H1 (cell line): Measurements from ENCODE around the gene MCL1. TPM values are rescaled to one million over a fixed set of nuclear protein-coding genes. Genes with fewer than 3 reads are reported as not detected.

Experiments used
- CTCF ChIA-PET: fragments of 300-600 bp; sonication (Branson Sonifier 250); formaldehyde crosslinking; loops from one replicate; lab custom pipeline; 2021; ENCODE audit not compliant: partially characterized antibody; lab: Charles Lee
- POLR2A ChIA-PET: fragments of 300-600 bp; sonication (Branson Sonifier 250); formaldehyde crosslinking; loops from one replicate; lab custom pipeline; 2021; ENCODE audit warnings: inconsistent platforms; ENCODE audit not compliant: partially characterized antibody; lab: Charles Lee
- DNase-seq, 2 experiments: peaks; one replicate each; pipeline versions ENCODE4 v3.0.0 to v3.0.0-alpha.2; 2010 to 2022; ENCODE audit warnings: low spot score in 2 of 2, low read depth in 1 of 2, mixed read lengths in 1 of 2
- FAIRE-seq: peaks from 2 replicates; lab custom pipeline; 2011; peaks lifted over from hg19 to GRCh38; lab: Jason Lieb, UNC
- H2AFZ ChIP-seq: 2 replicates; pipeline ENCODE4 v1.8.1; 2012; ENCODE audit warnings: low read length, inconsistent platforms
- H2AK5ac ChIP-seq: 2 replicates; pipeline ENCODE4 v1.6.1; 2013; ENCODE audit warnings: low read depth, low read length
- H2BK120ac ChIP-seq: replicated peaks from 2 replicates; pipeline ENCODE3; 2013; ENCODE audit warnings: low read depth, low read length, inconsistent platforms
- H2BK12ac ChIP-seq: 2 replicates; pipeline ENCODE4 v1.6.1; 2013; ENCODE audit warnings: low read depth, low read length
- H2BK15ac ChIP-seq: 2 replicates; pipeline ENCODE4 v1.6.1; 2013; ENCODE audit warnings: low read length
- H2BK20ac ChIP-seq: 2 replicates; pipeline ENCODE4 v1.6.1; 2013; ENCODE audit warnings: low read length
- H2BK5ac ChIP-seq: 2 replicates; pipeline ENCODE4 v1.6.1; 2013; ENCODE audit warnings: low read depth, low read length
- H3K14ac ChIP-seq: 2 replicates; pipeline ENCODE4 v1.6.1; 2013; ENCODE audit warnings: inconsistent platforms; ENCODE audit not compliant: insufficient read length
- H3K18ac ChIP-seq: 2 replicates; pipeline ENCODE4 v1.6.1; 2013; ENCODE audit warnings: low read length; ENCODE audit errors: extremely low read depth
- H3K23ac ChIP-seq: 2 replicates; pipeline ENCODE4 v1.6.1; 2013; ENCODE audit warnings: inconsistent platforms; ENCODE audit not compliant: insufficient read length
- H3K23me2 ChIP-seq: 2 replicates; pipeline ENCODE4 v1.6.1; 2013; ENCODE audit warnings: low read depth, low read length
- H3K27ac ChIP-seq: 2 replicates; pipeline ENCODE4 v1.6.1; 2011; ENCODE audit warnings: low read depth, low read length, inconsistent platforms
- H3K27me3 ChIP-seq, 4 experiments: replicated peaks in 1 of 4; 1 replicate in 1 of 4; 2 replicates in 3 of 4; pipeline versions ENCODE4 v1.6.1 to v1.8.1; 2011 to 2013; ENCODE audit warnings: low read length in 3 of 4, mild to moderate bottlenecking in 3 of 4, inconsistent platforms in 2 of 4, mixed read lengths in 2 of 4, moderate library complexity in 1 of 4; ENCODE audit not compliant: control insufficient read depth in 3 of 4, insufficient read depth in 3 of 4; ENCODE audit errors: extremely low read depth in 1 of 4
- H3K36me3 ChIP-seq, 4 experiments: 2 replicates each; pipeline versions ENCODE4 v1.6.1 to v1.8.1; 2011 to 2013; ENCODE audit warnings: mild to moderate bottlenecking in 4 of 4, low read length in 3 of 4, moderate library complexity in 2 of 4, control low read depth in 1 of 4, inconsistent platforms in 1 of 4; ENCODE audit not compliant: insufficient read depth in 4 of 4, control insufficient read depth in 2 of 4
- H3K4ac ChIP-seq: replicated peaks from 2 replicates; pipeline ENCODE3; 2013; ENCODE audit warnings: low read length, low read depth, mixed read lengths, inconsistent platforms; ENCODE audit not compliant: insufficient read length
- H3K4me1 ChIP-seq, 4 experiments: replicated peaks in 1 of 4; 1 replicate in 1 of 4; 2 replicates in 3 of 4; pipeline versions ENCODE4 v1.6.1 to v1.8.1; 2011 to 2013; ENCODE audit warnings: low read length in 3 of 4, inconsistent platforms in 2 of 4, mixed read lengths in 1 of 4; ENCODE audit not compliant: insufficient read depth in 4 of 4, control insufficient read depth in 3 of 4
- H3K4me2 ChIP-seq, 2 experiments: 2 replicates each; pipeline versions ENCODE4 v1.6.1 to v1.8.1; 2011 to 2013; ENCODE audit warnings: low read depth in 2 of 2, low read length in 2 of 2, control low read depth in 1 of 2, inconsistent platforms in 1 of 2, mild to moderate bottlenecking in 1 of 2; ENCODE audit not compliant: insufficient read depth in 1 of 2
- H3K4me3 ChIP-seq, 4 experiments: fragments of 200-600, 300-600 bp in 1 of 4; sonication (generic), shearing (Covaris generic), sonication (Bioruptor Twin) in 1 of 4; 2 replicates each; pipeline versions ENCODE4 v1.5.1 to v1.8.1; 2011 to 2016; ENCODE audit warnings: low read length in 4 of 4, low read depth in 3 of 4, control low read depth in 2 of 4, inconsistent platforms in 2 of 4, mild to moderate bottlenecking in 2 of 4, mixed read lengths in 1 of 4, moderate library complexity in 1 of 4; ENCODE audit not compliant: insufficient read depth in 2 of 4; ENCODE audit errors: extremely low read depth in 1 of 4
- H3K56ac ChIP-seq: replicated peaks from 2 replicates; pipeline ENCODE3; 2013; ENCODE audit warnings: low read depth, mild to moderate bottlenecking, mixed read lengths, low read length, inconsistent platforms; ENCODE audit not compliant: insufficient read length
- H3K79me1 ChIP-seq: 2 replicates; pipeline ENCODE4 v1.6.1; 2013; ENCODE audit warnings: low read depth, low read length, control low read depth
- H3K79me2 ChIP-seq, 2 experiments: 2 replicates each; pipeline versions ENCODE4 v1.6.1 to v1.8.1; 2012 to 2013; ENCODE audit warnings: low read length in 2 of 2, mild to moderate bottlenecking in 2 of 2, inconsistent platforms in 1 of 2; ENCODE audit not compliant: insufficient read depth in 2 of 2, control insufficient read depth in 1 of 2
- H3K9ac ChIP-seq, 4 experiments: replicated peaks in 1 of 4; 1 replicate in 1 of 4; 2 replicates in 3 of 4; pipeline versions ENCODE4 v1.6.1 to v1.8.1; 2011 to 2013; ENCODE audit warnings: low read depth in 3 of 4, low read length in 3 of 4, control low read depth in 2 of 4, mild to moderate bottlenecking in 2 of 4, moderate library complexity in 2 of 4, inconsistent platforms in 1 of 4; ENCODE audit errors: extremely low read depth in 1 of 4
- H3K9me3 ChIP-seq, 2 experiments: 2 replicates each; pipeline versions ENCODE4 v1.6.1 to v1.8.1; 2012 to 2013; ENCODE audit warnings: mild to moderate bottlenecking in 2 of 2, moderate library complexity in 2 of 2, control low read depth in 1 of 2, inconsistent platforms in 1 of 2, low read depth in 1 of 2, low read length in 1 of 2, mixed read lengths in 1 of 2; ENCODE audit not compliant: insufficient read depth in 2 of 2
- H4K20me1 ChIP-seq, 2 experiments: replicated peaks in 1 of 2; 2 replicates each; pipeline versions ENCODE3 to v1.8.1; 2011 to 2013; ENCODE audit warnings: inconsistent platforms in 2 of 2, low read length in 2 of 2, mild to moderate bottlenecking in 1 of 2; ENCODE audit not compliant: insufficient read depth in 2 of 2, control insufficient read depth in 1 of 2
- H4K5ac ChIP-seq: 2 replicates; pipeline ENCODE4 v1.6.1; 2013; ENCODE audit warnings: low read length, low read depth, mixed read lengths, inconsistent platforms; ENCODE audit not compliant: insufficient read length
- H4K8ac ChIP-seq: 2 replicates; pipeline ENCODE4 v1.8.0; 2013; ENCODE audit warnings: mild to moderate bottlenecking, moderate library complexity, low read length, inconsistent platforms; ENCODE audit not compliant: insufficient read depth; ENCODE audit errors: extremely low read depth
- H4K91ac ChIP-seq: replicated peaks from 2 replicates; pipeline ENCODE3; 2013; ENCODE audit warnings: low read length, mixed read lengths, inconsistent platforms; ENCODE audit not compliant: insufficient read length
- BRCA1 ChIP-seq: IDR thresholded peaks from 2 replicates; pipeline ENCODE4 v1.6.1; 2012; ENCODE audit warnings: low read depth, low read length, improper control_type of control experiment
- CBX5 ChIP-seq: fragments of 300-800, 300-1000 bp; sonication (generic); IDR thresholded peaks from 2 replicates; pipeline ENCODE4 v1.7.1; 2016; ENCODE audit warnings: antibody characterized with exemption, low read length, low read depth
- CHD2 ChIP-seq: IDR thresholded peaks from 2 replicates; pipeline ENCODE4 v1.6.1; 2012; ENCODE audit warnings: low read length, improper control_type of control experiment
- FOSL1 ChIP-seq: IDR thresholded peaks from 2 replicates; pipeline ENCODE4 v1.6.1; 2011; ENCODE audit warnings: mild to moderate bottlenecking, low read depth, low read length, moderate library complexity; ENCODE audit not compliant: insufficient read depth
- GABPA ChIP-seq: IDR thresholded peaks from 2 replicates; pipeline ENCODE4 v1.6.1; 2011; ENCODE audit warnings: mild to moderate bottlenecking, low read length, moderate library complexity, borderline replicate concordance; ENCODE audit not compliant: insufficient read depth
- GTF2F1 ChIP-seq: IDR thresholded peaks from 2 replicates; pipeline ENCODE4 v1.6.1; 2012; ENCODE audit warnings: low read depth, low read length, improper control_type of control experiment, borderline replicate concordance
- JUN ChIP-seq: IDR thresholded peaks from 2 replicates; pipeline ENCODE4 v1.6.1; 2011; ENCODE audit warnings: low read depth, mild to moderate bottlenecking, improper control_type of control experiment, low read length
- KDM1A ChIP-seq: fragments of 200-600, 300-600 bp; sonication (generic); IDR thresholded peaks from 2 replicates; pipeline ENCODE4 v1.7.1; 2016; ENCODE audit warnings: mild to moderate bottlenecking, low read length, borderline replicate concordance
- KDM4A ChIP-seq: IDR thresholded peaks from one replicate; pipeline ENCODE4 v1.7.1; 2012; ENCODE audit warnings: low read depth, mild to moderate bottlenecking, moderate library complexity, low read length, inconsistent platforms; ENCODE audit not compliant: severe bottlenecking
- RXRA ChIP-seq: IDR thresholded peaks from 2 replicates; pipeline ENCODE4 v1.6.1; 2011; ENCODE audit warnings: low read depth, mild to moderate bottlenecking, low read length, moderate library complexity; ENCODE audit not compliant: insufficient read depth
- SAP30 ChIP-seq: fragments of 300-600 bp; sonication (generic); IDR thresholded peaks from 2 replicates; pipeline ENCODE4 v1.7.1; 2012; ENCODE audit warnings: low read length, moderate library complexity, mild to moderate bottlenecking, inconsistent platforms; ENCODE audit not compliant: insufficient read depth, insufficient replicate concordance
- SIN3A ChIP-seq, 2 experiments: IDR thresholded peaks in 1 of 2; conservative IDR thresholded peaks in 1 of 2; 2 replicates each; pipeline ENCODE4 v1.6.1; 2011 to 2012; ENCODE audit warnings: low read length in 2 of 2, improper control_type of control experiment in 1 of 2, low read depth in 1 of 2, mild to moderate bottlenecking in 1 of 2
- SP2 ChIP-seq: IDR thresholded peaks from 2 replicates; pipeline ENCODE4 v1.6.1; 2012; ENCODE audit warnings: mild to moderate bottlenecking, low read length, inconsistent platforms
- WGBS, 2 experiments: shearing (Covaris generic) in 1 of 2; methylation state at CpG; one replicate each; pipeline versions ENCODE4 v1.1.6 to v1.1.7; 2013 to 2015; ENCODE audit warnings: low lambda C conversion rate in 2 of 2, mixed read lengths in 2 of 2, inconsistent platforms in 1 of 2, low coverage in 1 of 2, missing lambda C conversion rate in 1 of 2; ENCODE audit not compliant: insufficient replicate concordance in 2 of 2, insufficient coverage in 1 of 2, insufficient read length in 1 of 2; ENCODE audit errors: extremely low coverage in 1 of 2, missing lambda C conversion rate in 1 of 2; 5-methylcytosine and 5-hydroxymethylcytosine counted together
- polyA plus RNA-seq, 7 experiments: library from polyadenylated mRNA; depleted of rRNA in 3 of 7; stranded (reverse) in 5 of 7; unstranded in 2 of 7; fragments of >200 nt in 5 of 7; fragments of 200-250 nt in 2 of 7; gene quantifications; 1 replicate in 5 of 7; 2 replicates in 1 of 7; 4 replicates in 1 of 7; pipeline versions ENCODE4 v1.2.1 to v1.2.3, GENCODE V29; 2011 to 2013; ENCODE audit warnings: missing spikeins in 2 of 7, mixed read lengths in 2 of 7
- total RNA-seq: library from RNA; stranded (reverse); fragmentation: NEBNext Ultra II Directional; extraction: Animal tissue kit (Norgen Biotek cat#: 25700); gene quantifications from 2 replicates; pipeline ENCODE4 v1.2.1, GENCODE V29; 2021
- TF ChIP-seq, protein P1 (sequence below): IDR thresholded peaks from 2 replicates; pipeline ENCODE4 v1.6.1; 2011; ENCODE audit warnings: low read depth, mild to moderate bottlenecking, low read length; ENCODE audit not compliant: insufficient read depth

Gene MCL1
- total and polyA plus RNA-seq, 2 of the 8 experiments (the other 6 are each of a cell fraction or from before 2014, with no cell fraction given): 61.1 to 218 TPM

DNA sequence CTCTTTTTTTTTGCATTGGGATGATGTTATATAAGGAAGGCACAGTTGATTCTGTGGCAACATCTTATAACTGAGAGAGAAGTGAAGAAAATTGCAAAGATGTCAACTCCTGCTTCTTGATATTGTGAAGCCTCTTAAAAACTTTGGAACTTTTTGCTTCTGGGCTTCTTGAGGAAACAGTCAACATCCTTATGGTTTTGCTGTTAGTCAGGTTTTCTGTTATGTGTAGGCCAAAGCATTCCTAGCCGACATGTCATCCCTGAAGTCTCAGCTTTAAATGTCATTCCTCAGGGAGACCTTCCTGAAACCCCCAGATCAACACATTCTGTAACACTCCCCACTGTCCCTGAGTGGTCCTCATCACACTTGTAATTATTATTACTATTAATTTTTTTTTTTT lies 51.2 kb downstream of the MCL1 start:
- Histone ChIP-seq H3K4me3 (no peak overlapping the region), H3K18ac (no peak overlapping the region)
- TF ChIP-seq SP2: no peak
- TF ChIP-seq CBX5: no peak
- no peak for TF ChIP-seq SAP30
- TF ChIP-seq BRCA1: no peak
- TF ChIP-seq RXRA: no peak
- no peak for TF ChIP-seq GTF2F1
- no peak for TF ChIP-seq KDM1A
- TF ChIP-seq JUN: no peak
- no peak for TF ChIP-seq FOSL1
- TF ChIP-seq, protein P1, sequence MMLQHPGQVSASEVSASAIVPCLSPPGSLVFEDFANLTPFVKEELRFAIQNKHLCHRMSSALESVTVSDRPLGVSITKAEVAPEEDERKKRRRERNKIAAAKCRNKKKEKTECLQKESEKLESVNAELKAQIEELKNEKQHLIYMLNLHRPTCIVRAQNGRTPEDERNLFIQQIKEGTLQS: no peak
- TF ChIP-seq CHD2: no peak
- no peak for TF ChIP-seq SIN3A (conservative IDR thresholded peaks at IDR 0.05 in 1 of 2, IDR thresholded peaks at IDR 0.05 in 1 of 2; ENCODE audit: low read depth in 1 of 2, low read length in 2 of 2)
- TF ChIP-seq GABPA: no peak
- no peak for TF ChIP-seq KDM4A

More for the DNA sequence above, 51.2 kb downstream of the MCL1 start:
- Histone ChIP-seq H3K23me2 (no peaks in the 10 kb centered on the region), H3K36me3 (no peaks in the 10 kb centered on the region), H3K23ac (no peak overlapping the region), H2BK15ac (no peak overlapping the region), H2BK120ac (no peak overlapping the region), H3K9ac (no peak overlapping the region), H4K5ac (no peak overlapping the region), H2BK5ac (no peak overlapping the region), H3K27me3 (no peaks in the 10 kb centered on the region), H3K56ac (no peak overlapping the region), H2BK12ac (no peak overlapping the region), H3K9me3 (no peaks in the 10 kb centered on the region), H3K14ac (no peak overlapping the region), H3K79me2 (no peaks in the 10 kb centered on the region), H3K4me2 (no peak overlapping the region), H4K8ac (no peak overlapping the region), H3K4me1 (no peaks in the 10 kb centered on the region), H3K4ac (no peak overlapping the region), H2BK20ac (no peak overlapping the region), H3K27ac (no peak overlapping the region), H3K79me1 (no peaks in the 10 kb centered on the region), H4K91ac (no peak overlapping the region), H4K20me1 (no peaks in the 10 kb centered on the region), H2AFZ (no peak overlapping the region), H2AK5ac (no peak overlapping the region)
- no peak for FAIRE-seq
- no peak for DNase-seq
- 100% methylated on average over 1 of the region's 1 CpG; no CpG with 5 or more reads in 1 of the 2 experiments for WGBS, 2 experiments
- ChIA-PET CTCF (interaction anchor here (14.2 to 22.4 kb wide), 2 partner anchors 4 to 11 kb away, joined by 253 read pairs; partner anchors contain the start of genes ECM1 and FALEC), POLR2A (interaction anchor here (1.2 kb wide), 1 partner anchor 19 kb away, joined by 3 read pairs; no protein-coding TSS in a partner anchor)
